AG10803 (cell line): ENCODE data around the gene S100A11.
A peak's percentile ranks its signal among the peaks of the same experiment; 100 is the strongest.

Experiments
- DNase-seq: peaks from one replicate; pipeline ENCODE4 v3.0.0; 2010; ENCODE audit warnings: low read depth
- H3K4me3 ChIP-seq: 2 replicates; pipeline ENCODE4 v1.5.1; 2011; ENCODE audit warnings: mild to moderate bottlenecking, low read length, control low read depth
- CTCF ChIP-seq: conservative IDR thresholded peaks from 2 replicates; pipeline ENCODE4 v1.5.1; 2011; ENCODE audit warnings: mild to moderate bottlenecking, low read length, control low read depth, inconsistent platforms

S100A11 gene

GRCh38 chr1:151995774-151996173, 41.0 kb downstream of the S100A11 start:
- no peak for DNase-seq
- TF ChIP-seq CTCF = no peak
- H3K4me3 ChIP-seq = no peak overlapping the region

GRCh38 chr1:151994956-151995355, 41.8 kb downstream of the S100A11 start:
- H3K4me3 ChIP-seq = no peak overlapping the region
- peak; percentile 99 for DNase-seq

GRCh38 chr1:151993734-151994496, 42.9 kb downstream of the S100A11 start, which contains the start of gene S100A10:
TSS of gene S100A10 (minus strand) at chr1:151993859. CDS start at chr1:151986230, 7,629 bp downstream.
- peak within 1 kb of the TSS; percentile 96 for H3K4me3 ChIP-seq
- peak; percentile 86 for DNase-seq
- TF ChIP-seq CTCF = no peak

More at GRCh38 chr1:151994956-151995355, 41.8 kb downstream of the S100A11 start:
- no peak for TF ChIP-seq CTCF

GRCh38 chr1:151993084-151993733, 43.6 kb downstream of the S100A11 start:
- no peak for DNase-seq

GRCh38 chr1:151992303-151993083, 44.3 kb downstream of the S100A11 start:
- H3K4me3 ChIP-seq = peak overlapping the region; percentile 96
- no peak for TF ChIP-seq CTCF
- DNase-seq = peak; percentile 94

More at GRCh38 chr1:151993084-151993733, 43.6 kb downstream of the S100A11 start:
- TF ChIP-seq CTCF = no peak
- peak overlapping the region; percentile 96 for H3K4me3 ChIP-seq

GRCh38 chr1:151991663-151992302, 45.0 kb downstream of the S100A11 start:
- no peak for DNase-seq
- peak overlapping the region; percentile 96 for H3K4me3 ChIP-seq
- TF ChIP-seq CTCF = no peak
